Prostate gland (tissue), 2 donors: ENCODE measurements around the gene DOCK4. TPM values are rescaled to one million over a fixed set of nuclear protein-coding genes. Genes with fewer than 3 reads are reported as not detected.

ENCODE experiments used
- DNase-seq: peaks from one replicate; pipeline ENCODE4 v3.0.0-alpha.2; 2019; ENCODE audit warnings: low spot score
- H3K27ac ChIP-seq, 2 donors: fragments of 200-600 bp; sonication (generic); 2 replicates each; pipeline ENCODE4 v1.5.1; 2017 to 2019
- H3K27me3 ChIP-seq: fragments of 200-600 bp; sonication (generic); replicated peaks from 2 replicates; pipeline ENCODE4 v1.5.1; 2019; ENCODE audit not compliant: insufficient read depth
- H3K36me3 ChIP-seq, 2 donors: fragments of 200-600 bp; sonication (generic); 1 replicate in 1 of 2; 2 replicates in 1 of 2; pipeline versions ENCODE4 v1.5.1 to v1.8.1; 2017 to 2019
- H3K4me1 ChIP-seq: fragments of 200-600 bp; sonication (generic); replicated peaks from 2 replicates; pipeline ENCODE4 v1.5.1; 2019
- H3K4me3 ChIP-seq, 2 donors: fragments of 200-600 bp; sonication (generic); 2 replicates each; pipeline ENCODE4 v1.5.1; 2017 to 2019
- H3K9me3 ChIP-seq: fragments of 200-600 bp; sonication (generic); 2 replicates; pipeline ENCODE4 v1.5.1; 2017
- CTCF ChIP-seq, 4 experiments: fragments of 200-600 bp in 2 of 4; fragments of 450-650 bp in 2 of 4; sonication (generic) in 2 of 4; IDR thresholded peaks; 1 replicate in 3 of 4; 2 replicates in 1 of 4; pipeline ENCODE4 v1.5.1; 2016 to 2019; ENCODE audit warnings: antibody characterized with exemption in 4 of 4, mild to moderate bottlenecking in 2 of 4, moderate library complexity in 2 of 4
- POLR2A ChIP-seq: fragments of 450-650 bp; IDR thresholded peaks from one replicate; pipeline ENCODE4 v1.6.1; 2016; ENCODE audit warnings: antibody characterized with exemption, mild to moderate bottlenecking
- POLR2AphosphoS5 ChIP-seq: sonication (generic); formaldehyde crosslinking; IDR thresholded peaks from one replicate; pipeline ENCODE4 v1.6.1; 2017; ENCODE audit warnings: antibody characterized with exemption
- WGBS: methylation state at CpG from one replicate; pipeline ENCODE4 v1.1.5; 2018; 5-methylcytosine and 5-hydroxymethylcytosine counted together
- intact Hi-C: fragments of 100-400 bp; cut with DNase I; formaldehyde crosslinking; loops from one replicate; pipeline ENCODE4 v1.14.2; 2022
- total RNA-seq, 2 donors: library from RNA; depleted of rRNA; stranded (reverse); fragments of >200 nt; gene quantifications; one replicate each; pipeline ENCODE4 v1.1.0, GENCODE V29; 2016

Gene DOCK4
- total RNA-seq, 2 donors from 2014 or later, result 21.8 to 37.4 TPM

GRCh38 chr7:112012242-112012641, 194.0 kb downstream of the DOCK4 start:
- Histone ChIP-seq H3K4me3 (no peak overlapping the region), H3K27ac (no peak overlapping the region), H3K4me1 (no peaks in the 10 kb centered on the region), H3K27me3 (no peaks in the 10 kb centered on the region), H3K36me3 (no peaks in the 10 kb centered on the region), H3K9me3 (no peaks in the 10 kb centered on the region)
- WGBS, result 80% methylated on average over 5 of the region's 5 CpGs
- no peak for DNase-seq
- TF ChIP-seq CTCF (IDR thresholded peaks at IDR 0.05) (no peak), POLR2A (no peak), POLR2AphosphoS5 (no peak)
- intact Hi-C loops, result no loop called here

- Histone ChIP-seq H3K4me3 (no peak overlapping the region), H3K9me3 (no peaks in the 10 kb centered on the region), H3K36me3 (no peaks in the 10 kb centered on the region), H3K27me3 (no peaks in the 10 kb centered on the region), H3K4me1 (no peaks in the 10 kb centered on the region), H3K27ac (no peak overlapping the region)
- no peak for DNase-seq
- intact Hi-C loops, result no loop called here
- 85% methylated on average over 4 of the region's 4 CpGs for WGBS
- no peak for TF ChIP-seq CTCF (IDR thresholded peaks at IDR 0.05)
- TF ChIP-seq POLR2A, result no peak
- no peak for TF ChIP-seq POLR2AphosphoS5
Measured at GRCh38 chr7:112010994-112011393, 195.2 kb downstream of the DOCK4 start.

- Histone ChIP-seq H3K4me3 (no peak overlapping the region), H3K36me3 (no peaks in the 10 kb centered on the region), H3K27ac (no peak overlapping the region), H3K27me3 (no peaks in the 10 kb centered on the region), H3K9me3 (no peaks in the 10 kb centered on the region), H3K4me1 (no peaks in the 10 kb centered on the region)
- 94% methylated on average over 2 of the region's 2 CpGs for WGBS
- intact Hi-C loops, result no loop called here
- DNase-seq, result no peak
- no peak for TF ChIP-seq CTCF (IDR thresholded peaks at IDR 0.05)
- TF ChIP-seq POLR2AphosphoS5, result no peak
- no peak for TF ChIP-seq POLR2A
Measured at GRCh38 chr7:112010109-112010508, 196.1 kb downstream of the DOCK4 start.

- no peaks in the 10 kb centered on the region for H3K27me3 ChIP-seq
- H3K27ac ChIP-seq, result no peak overlapping the region
- no peaks in the 10 kb centered on the region for H3K4me1 ChIP-seq
- no peaks in the 10 kb centered on the region for H3K36me3 ChIP-seq
- TF ChIP-seq CTCF (IDR thresholded peaks at IDR 0.05) (no peak), POLR2AphosphoS5 (no peak), POLR2A (no peak)
- intact Hi-C loops, result no loop called here
- no peaks in the 10 kb centered on the region for H3K9me3 ChIP-seq
- H3K4me3 ChIP-seq, result no peak overlapping the region
- DNase-seq, result no peak
Measured at GRCh38 chr7:112009081-112009480, 197.1 kb downstream of the DOCK4 start.

- no peak for DNase-seq
- no peaks in the 10 kb centered on the region for H3K36me3 ChIP-seq
- no peak for TF ChIP-seq CTCF (IDR thresholded peaks at IDR 0.05)
- TF ChIP-seq POLR2A, result no peak
- TF ChIP-seq POLR2AphosphoS5, result no peak
- intact Hi-C loops, result no loop called here
- no peaks in the 10 kb centered on the region for H3K4me1 ChIP-seq
- no peaks in the 10 kb centered on the region for H3K9me3 ChIP-seq
- H3K27ac ChIP-seq, result no peak overlapping the region
- H3K4me3 ChIP-seq, result no peak overlapping the region
- H3K27me3 ChIP-seq, result no peaks in the 10 kb centered on the region
- 96% methylated on average over 4 of the region's 4 CpGs for WGBS
Measured at GRCh38 chr7:112007185-112007584, 199.0 kb downstream of the DOCK4 start.
